ENCODE data around the gene HPD. TPM values are rescaled to one million over a fixed set of nuclear protein-coding genes. Genes with fewer than 3 reads are reported as not detected.

Gene HPD
- total RNA-seq, 2 experiments from 2014 or later: not detected

DNA sequence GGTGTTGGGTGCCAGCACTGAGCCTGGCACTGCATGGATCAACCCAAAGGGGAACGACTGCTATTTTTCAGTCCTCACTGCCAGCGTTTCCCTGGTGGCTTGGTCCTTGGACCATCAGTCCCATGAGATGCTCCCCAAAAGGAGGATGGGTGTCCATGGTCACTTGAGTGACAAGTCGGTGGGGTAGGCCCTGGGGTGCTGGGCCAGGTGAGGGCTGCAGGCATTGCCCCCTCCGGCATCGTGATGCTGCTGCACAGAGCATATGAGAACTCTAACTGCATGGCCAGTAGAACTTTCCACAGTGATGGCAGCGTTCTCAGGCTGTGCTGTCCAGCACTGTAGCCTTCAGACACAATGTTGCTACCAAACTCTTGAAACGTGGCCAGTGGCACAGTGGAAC, 38.6 kb downstream of the HPD start:
- ChIA-PET CTCF (ENCODE audit: unreplicated experiment) (no interaction called here), POLR2A (no interaction called here)
- no peak for TF ChIP-seq EZH2phosphoT487 (IDR thresholded peaks at IDR 0.05; ENCODE audit: borderline replicate concordance, low read depth, low read length)
- TF ChIP-seq, protein P1, sequence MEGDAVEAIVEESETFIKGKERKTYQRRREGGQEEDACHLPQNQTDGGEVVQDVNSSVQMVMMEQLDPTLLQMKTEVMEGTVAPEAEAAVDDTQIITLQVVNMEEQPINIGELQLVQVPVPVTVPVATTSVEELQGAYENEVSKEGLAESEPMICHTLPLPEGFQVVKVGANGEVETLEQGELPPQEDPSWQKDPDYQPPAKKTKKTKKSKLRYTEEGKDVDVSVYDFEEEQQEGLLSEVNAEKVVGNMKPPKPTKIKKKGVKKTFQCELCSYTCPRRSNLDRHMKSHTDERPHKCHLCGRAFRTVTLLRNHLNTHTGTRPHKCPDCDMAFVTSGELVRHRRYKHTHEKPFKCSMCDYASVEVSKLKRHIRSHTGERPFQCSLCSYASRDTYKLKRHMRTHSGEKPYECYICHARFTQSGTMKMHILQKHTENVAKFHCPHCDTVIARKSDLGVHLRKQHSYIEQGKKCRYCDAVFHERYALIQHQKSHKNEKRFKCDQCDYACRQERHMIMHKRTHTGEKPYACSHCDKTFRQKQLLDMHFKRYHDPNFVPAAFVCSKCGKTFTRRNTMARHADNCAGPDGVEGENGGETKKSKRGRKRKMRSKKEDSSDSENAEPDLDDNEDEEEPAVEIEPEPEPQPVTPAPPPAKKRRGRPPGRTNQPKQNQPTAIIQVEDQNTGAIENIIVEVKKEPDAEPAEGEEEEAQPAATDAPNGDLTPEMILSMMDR (conservative IDR thresholded peaks at IDR 0.05; ENCODE audit: low read length): no peak
- H3K4me2 ChIP-seq (ENCODE audit: low read length): no peak overlapping the region
- H2AFZ ChIP-seq (ENCODE audit: low read length): no peak overlapping the region
- no peak overlapping the region for H3K27ac ChIP-seq (ENCODE audit: low read depth, low read length, poor library complexity, severe bottlenecking)
- peaks cover 80% of the 10 kb centered on the region for H3K36me3 ChIP-seq (ENCODE audit: insufficient read depth, low read length)
- no peaks in the 10 kb centered on the region for H3K79me2 ChIP-seq (ENCODE audit: insufficient read depth, low read depth, low read length)
- H3K4me1 ChIP-seq (ENCODE audit: insufficient read depth, low read length, poor library complexity, severe bottlenecking): no peaks in the 10 kb centered on the region
- DNase-seq (ENCODE audit: low spot score): no peak
- no peaks in the 10 kb centered on the region for H4K20me1 ChIP-seq (ENCODE audit: insufficient read depth, low read length)
- H3K4me3 ChIP-seq (ENCODE audit: low read depth, low read length, poor library complexity, severe bottlenecking): no peak overlapping the region
- H3K9me3 ChIP-seq (ENCODE audit: low read length): no peaks in the 10 kb centered on the region
- no peaks in the 10 kb centered on the region for H3K9me2 ChIP-seq (ENCODE audit: insufficient read depth, low read length)
- intact Hi-C loops (cut with micrococcal nuclease; ENCODE audit: unreplicated experiment): no loop called here
- BruUV-seq (replicated peaks): no TSS peak

DNA sequence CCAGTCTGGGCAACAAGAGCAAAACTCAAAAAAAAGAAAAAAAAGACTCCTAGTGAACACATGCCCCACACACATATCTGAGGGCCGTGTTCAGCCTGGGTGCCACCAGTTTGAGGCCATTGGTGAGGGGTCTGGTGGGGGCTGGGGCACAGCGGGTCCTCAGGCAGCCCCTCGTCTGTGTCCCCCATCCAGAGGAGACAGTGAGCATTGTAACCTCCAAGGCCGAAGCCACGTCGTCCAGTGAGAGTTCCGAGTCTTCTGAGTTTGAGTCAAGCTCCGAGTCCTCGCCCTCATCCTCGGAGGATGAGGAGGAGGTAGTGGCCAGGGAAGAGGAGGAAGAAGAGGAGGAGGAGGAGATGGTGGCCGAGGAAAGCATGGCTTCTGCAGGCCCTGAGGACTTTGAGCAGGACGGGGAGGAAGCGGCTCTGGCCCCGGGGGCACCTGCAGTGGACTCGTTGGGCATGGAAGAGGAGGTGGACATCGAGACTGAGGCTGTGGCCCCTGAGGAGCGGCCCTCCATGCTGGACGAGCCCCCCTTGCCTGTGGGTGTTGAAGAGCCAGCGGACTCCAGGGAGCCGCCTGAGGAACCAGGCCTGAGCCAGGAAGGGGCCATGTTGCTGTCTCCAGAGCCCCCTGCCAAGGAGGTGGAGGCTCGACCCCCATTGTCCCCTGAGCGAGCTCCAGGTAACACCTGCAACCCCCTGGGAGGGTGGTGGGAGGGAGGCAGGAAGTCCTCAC, 39.3 kb downstream of the HPD start:
- Histone ChIP-seq H3K79me2 (ENCODE audit: insufficient read depth, low read depth, low read length) (no peaks in the 10 kb centered on the region), H3K36me3 (ENCODE audit: insufficient read depth, low read length) (peaks cover 80% of the 10 kb centered on the region), H2AFZ (ENCODE audit: low read length) (no peak overlapping the region), H3K9me3 (ENCODE audit: low read length) (no peaks in the 10 kb centered on the region), H3K4me3 (ENCODE audit: low read depth, low read length, poor library complexity, severe bottlenecking) (no peak overlapping the region), H3K9me2 (ENCODE audit: insufficient read depth, low read length) (no peaks in the 10 kb centered on the region), H3K4me1 (ENCODE audit: insufficient read depth, low read length, poor library complexity, severe bottlenecking) (no peaks in the 10 kb centered on the region), H4K20me1 (ENCODE audit: insufficient read depth, low read length) (no peaks in the 10 kb centered on the region), H3K27ac (ENCODE audit: low read depth, low read length, poor library complexity, severe bottlenecking) (no peak overlapping the region), H3K4me2 (ENCODE audit: low read length) (no peak overlapping the region)
- DNase-seq (ENCODE audit: low spot score): no peak
- CTCF ChIA-PET (ENCODE audit: unreplicated experiment): no interaction called here
- POLR2A ChIA-PET: no interaction called here
- intact Hi-C loops (cut with micrococcal nuclease; ENCODE audit: unreplicated experiment): no loop called here
- TF ChIP-seq, protein P1 (conservative IDR thresholded peaks at IDR 0.05; ENCODE audit: low read length): no peak
- TF ChIP-seq EZH2phosphoT487 (IDR thresholded peaks at IDR 0.05; ENCODE audit: borderline replicate concordance, low read depth, low read length): no peak
- BruUV-seq (replicated peaks): no TSS peak

DNA sequence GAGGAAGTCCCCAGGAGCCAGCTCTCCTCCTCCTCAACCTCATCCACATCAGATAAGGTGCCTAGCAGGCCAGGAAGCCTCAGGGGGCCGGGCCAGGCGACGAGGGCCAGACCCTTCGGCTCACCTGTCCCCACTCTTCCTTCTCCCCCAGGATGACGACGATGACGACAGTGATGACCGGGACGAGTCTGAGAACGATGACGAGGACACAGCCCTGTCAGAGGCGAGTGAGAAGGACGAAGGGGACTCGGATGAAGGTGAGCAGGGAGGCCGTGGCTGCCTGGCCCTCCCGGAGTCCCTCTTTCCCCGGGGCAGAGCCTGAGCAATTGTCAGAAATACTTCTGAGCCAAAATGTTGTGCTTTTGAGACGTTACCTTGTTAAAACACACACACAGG, 41.0 kb downstream of the HPD start:
- DNase-seq (ENCODE audit: low spot score): no peak
- H3K4me3 ChIP-seq (ENCODE audit: low read depth, low read length, poor library complexity, severe bottlenecking): no peak overlapping the region
- no TSS peak for BruUV-seq (replicated peaks)
- ChIA-PET POLR2A (no interaction called here), CTCF (ENCODE audit: unreplicated experiment) (no interaction called here)
- H3K4me2 ChIP-seq (ENCODE audit: low read length): no peak overlapping the region
- H2AFZ ChIP-seq (ENCODE audit: low read length): no peak overlapping the region
- H3K36me3 ChIP-seq (ENCODE audit: insufficient read depth, low read length): peaks cover 75% of the 10 kb centered on the region
- no peak overlapping the region for H3K27ac ChIP-seq (ENCODE audit: low read depth, low read length, poor library complexity, severe bottlenecking)
- intact Hi-C loops (cut with micrococcal nuclease; ENCODE audit: unreplicated experiment): no loop called here
- H4K20me1 ChIP-seq (ENCODE audit: insufficient read depth, low read length): no peaks in the 10 kb centered on the region
- no peaks in the 10 kb centered on the region for H3K9me3 ChIP-seq (ENCODE audit: low read length)
- H3K79me2 ChIP-seq (ENCODE audit: insufficient read depth, low read depth, low read length): peaks cover 13% of the 10 kb centered on the region; the same call in 1 of the 2 replicates
- H3K9me2 ChIP-seq (ENCODE audit: insufficient read depth, low read length): no peaks in the 10 kb centered on the region
- peaks cover 10% of the 10 kb centered on the region for H3K4me1 ChIP-seq (ENCODE audit: insufficient read depth, low read length, poor library complexity, severe bottlenecking)
- TF ChIP-seq, protein P1 (conservative IDR thresholded peaks at IDR 0.05; ENCODE audit: low read length): no peak
- TF ChIP-seq EZH2phosphoT487 (IDR thresholded peaks at IDR 0.05; ENCODE audit: borderline replicate concordance, low read depth, low read length): no peak
